A673 (cell line): Measurements from ENCODE around the gene CNTN3.

Source experiments
- EZH2 ChIP-seq: fragments of 200-600 bp; sonication (generic); IDR thresholded peaks from 2 replicates; pipeline ENCODE4 v1.6.1; 2017; ENCODE audit warnings: borderline replicate concordance, low read depth, mild to moderate bottlenecking, mixed read lengths, antibody characterized with exemption, low read length; ENCODE audit not compliant: poor library complexity, severe bottlenecking
- TF ChIP-seq, protein P1 (sequence below): fragments of 300-800, 200-600 bp; sonication (generic); conservative IDR thresholded peaks from 2 replicates; pipeline ENCODE4 v1.5.1; 2017; ENCODE audit warnings: low read depth, mild to moderate bottlenecking, antibody characterized with exemption, low read length, moderate library complexity, mixed read lengths

- TF ChIP-seq EZH2, result no peak
- TF ChIP-seq, protein P1, sequence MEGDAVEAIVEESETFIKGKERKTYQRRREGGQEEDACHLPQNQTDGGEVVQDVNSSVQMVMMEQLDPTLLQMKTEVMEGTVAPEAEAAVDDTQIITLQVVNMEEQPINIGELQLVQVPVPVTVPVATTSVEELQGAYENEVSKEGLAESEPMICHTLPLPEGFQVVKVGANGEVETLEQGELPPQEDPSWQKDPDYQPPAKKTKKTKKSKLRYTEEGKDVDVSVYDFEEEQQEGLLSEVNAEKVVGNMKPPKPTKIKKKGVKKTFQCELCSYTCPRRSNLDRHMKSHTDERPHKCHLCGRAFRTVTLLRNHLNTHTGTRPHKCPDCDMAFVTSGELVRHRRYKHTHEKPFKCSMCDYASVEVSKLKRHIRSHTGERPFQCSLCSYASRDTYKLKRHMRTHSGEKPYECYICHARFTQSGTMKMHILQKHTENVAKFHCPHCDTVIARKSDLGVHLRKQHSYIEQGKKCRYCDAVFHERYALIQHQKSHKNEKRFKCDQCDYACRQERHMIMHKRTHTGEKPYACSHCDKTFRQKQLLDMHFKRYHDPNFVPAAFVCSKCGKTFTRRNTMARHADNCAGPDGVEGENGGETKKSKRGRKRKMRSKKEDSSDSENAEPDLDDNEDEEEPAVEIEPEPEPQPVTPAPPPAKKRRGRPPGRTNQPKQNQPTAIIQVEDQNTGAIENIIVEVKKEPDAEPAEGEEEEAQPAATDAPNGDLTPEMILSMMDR, result no peak
Observed at GRCh38 chr3:74642876-74643275, 28.4 kb upstream of the CNTN3 start.
